Measurements from ENCODE around the gene POLL.
A peak's percentile ranks its signal among the peaks of the same experiment; 100 is the strongest.
"Not testable (repeated sequence)": the region's sequence is repeated elsewhere in the genome, so short reads cannot be mapped to it uniquely, and the experiment has no call there.

Gene POLL

DNA sequence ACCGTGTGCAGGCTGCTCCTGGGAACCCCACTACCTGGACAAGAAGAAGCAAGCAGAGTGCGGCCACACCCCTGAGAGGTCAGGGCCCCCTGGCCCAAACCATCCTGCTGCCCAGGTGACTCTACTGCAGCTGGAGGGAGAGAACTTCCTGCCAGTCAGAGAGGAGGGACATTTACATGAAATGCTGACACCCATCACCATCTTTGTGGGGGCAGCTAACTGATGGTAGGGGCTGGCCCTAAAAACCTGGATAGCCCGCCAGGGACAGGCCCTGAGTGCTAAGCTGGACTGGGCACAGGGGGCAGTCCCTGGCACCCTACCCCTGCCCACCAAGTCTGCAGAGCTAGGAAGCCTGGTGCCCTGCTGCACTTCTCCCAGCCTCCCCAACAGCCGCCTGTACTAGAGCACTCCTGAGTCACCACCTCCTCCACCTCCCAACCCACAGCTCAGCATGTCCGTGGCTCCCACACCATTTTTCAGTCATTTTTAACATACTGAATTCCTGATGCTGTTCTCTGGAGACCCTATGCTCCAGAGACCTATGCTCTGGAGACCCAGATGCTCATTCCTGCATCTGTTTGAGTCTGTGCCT lies 27.6 kb upstream of the POLL start:
- Mint-ChIP-seq H3K4me3 (no peak overlapping the region), H3K27ac (no peak overlapping the region), H3K36me3 (peaks cover 42% of the 10 kb centered on the region), H3K27me3 (no peaks in the 10 kb centered on the region), H3K9me3 (no peaks in the 10 kb centered on the region), H3K4me1 (peaks cover 34% of the 10 kb centered on the region)
- no peak for ATAC-seq

DNA sequence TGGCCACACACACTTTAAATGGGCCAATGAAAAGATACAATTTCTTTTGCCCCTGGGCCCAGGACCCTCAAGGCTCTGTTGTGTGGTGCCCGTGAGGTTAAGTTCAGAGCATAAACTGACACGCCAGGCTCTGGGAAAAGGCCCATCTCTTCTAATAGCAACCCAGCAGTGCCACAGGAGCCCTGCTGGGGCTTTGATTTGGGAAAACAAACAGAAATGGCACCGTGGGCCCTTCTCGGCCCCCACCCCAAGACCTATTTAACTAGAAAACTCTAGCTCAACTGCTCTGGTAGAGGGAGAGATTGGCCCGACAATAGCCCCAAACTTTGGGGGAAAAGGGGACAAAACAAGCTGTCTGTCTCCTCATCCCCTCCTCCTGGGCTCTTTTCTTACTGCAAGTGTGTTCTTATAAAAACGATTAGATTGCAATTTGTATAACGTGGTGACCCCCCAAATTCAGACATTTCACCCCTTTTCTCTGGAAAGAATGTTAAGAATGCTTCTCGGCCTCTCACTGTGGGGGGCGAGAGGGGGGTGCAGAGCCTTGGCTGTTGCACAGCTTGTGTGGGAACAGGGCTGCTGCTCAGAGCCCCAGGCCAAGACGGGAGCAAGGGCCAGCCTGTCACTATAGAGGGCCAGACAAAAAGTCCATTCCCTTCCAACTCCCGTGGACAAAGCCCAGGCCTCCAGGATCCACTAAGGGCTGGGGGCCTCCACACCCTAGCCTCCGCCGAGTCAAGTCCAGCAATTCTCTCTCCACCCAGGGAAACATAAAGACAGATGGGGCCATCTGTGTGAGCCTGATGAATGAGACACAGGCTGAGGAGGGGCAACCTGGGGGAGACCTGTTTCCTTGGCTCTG lies 26.8 kb upstream of the POLL start:
- Mint-ChIP-seq H3K4me1 (peaks cover 34% of the 10 kb centered on the region), H3K9me3 (no peaks in the 10 kb centered on the region), H3K27ac (no peak overlapping the region), H3K4me3 (no peak overlapping the region), H3K27me3 (no peaks in the 10 kb centered on the region), H3K36me3 (peaks cover 47% of the 10 kb centered on the region)
- no peak for ATAC-seq

DNA sequence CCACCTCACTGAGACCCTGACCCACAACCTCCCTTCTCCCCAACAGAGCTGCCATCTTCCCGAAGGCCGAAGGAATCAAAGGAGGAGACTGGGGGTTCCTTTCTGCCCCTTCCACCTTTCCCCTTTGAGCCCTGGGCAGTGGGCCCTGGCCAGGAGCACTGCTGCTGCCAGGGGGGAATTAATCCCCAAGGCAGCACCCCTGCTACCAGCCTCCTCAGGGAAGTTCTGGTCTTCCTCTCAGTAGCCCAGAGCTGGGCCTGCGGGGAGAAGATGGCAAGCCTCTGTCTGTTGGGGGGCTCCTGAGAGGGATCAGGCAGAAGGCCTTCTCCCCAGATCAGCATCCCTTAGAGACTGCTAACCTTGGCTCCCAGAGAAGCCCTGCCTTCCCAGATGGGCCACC lies 25.6 kb upstream of the POLL start:
- Mint-ChIP-seq H3K36me3 (peaks cover 54% of the 10 kb centered on the region), H3K27ac (no peak overlapping the region), H3K4me3 (no peak overlapping the region), H3K4me1 (peaks cover 26% of the 10 kb centered on the region), H3K27me3 (no peaks in the 10 kb centered on the region), H3K9me3 (no peaks in the 10 kb centered on the region)
- ATAC-seq = no peak

DNA sequence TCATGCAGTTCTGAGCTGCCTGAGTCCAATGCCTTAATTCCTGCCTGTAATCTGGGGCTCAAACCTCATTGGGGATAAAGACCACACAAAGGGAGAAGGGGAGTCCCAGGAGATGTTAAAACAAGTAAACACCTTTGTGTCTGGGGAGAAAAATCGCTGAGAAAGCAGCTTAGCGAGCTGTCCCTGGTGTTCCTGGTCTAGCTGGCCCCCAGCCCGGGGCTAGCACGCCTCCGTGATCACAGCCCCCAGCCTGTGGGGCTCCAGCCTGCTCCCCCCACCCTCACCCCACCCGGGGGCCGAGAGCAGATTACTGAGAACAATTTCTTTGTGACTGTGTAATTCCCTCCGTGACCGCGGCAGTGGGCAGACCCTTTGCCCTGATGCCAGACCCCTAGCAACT lies 24.8 kb upstream of the POLL start:
- no peak for ATAC-seq
- H3K4me1 Mint-ChIP-seq = peaks cover 18% of the 10 kb centered on the region
- H3K27ac Mint-ChIP-seq = no peak overlapping the region
- H3K36me3 Mint-ChIP-seq = peaks cover 51% of the 10 kb centered on the region
- no peak overlapping the region for H3K4me3 Mint-ChIP-seq
- no peaks in the 10 kb centered on the region for H3K27me3 Mint-ChIP-seq
- no peaks in the 10 kb centered on the region for H3K9me3 Mint-ChIP-seq

DNA sequence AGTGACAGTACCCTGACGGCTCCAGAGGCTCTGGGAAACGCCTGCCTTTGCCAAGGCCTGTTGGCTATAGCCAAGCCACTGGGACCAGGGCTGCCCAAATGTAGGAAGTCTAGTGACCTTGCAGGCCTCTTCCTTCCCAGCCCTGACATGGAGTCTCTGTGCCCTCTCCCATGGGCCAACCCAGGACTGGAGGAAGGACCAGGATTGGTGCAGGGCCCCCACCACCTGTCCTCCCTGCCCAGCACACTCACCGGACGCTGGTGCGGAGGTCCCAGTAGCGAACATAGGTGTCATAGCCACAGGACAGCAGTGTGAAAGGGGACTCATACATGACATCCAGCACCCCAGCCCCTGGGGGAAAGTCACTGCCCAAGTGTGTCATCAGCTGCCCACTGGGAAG lies 24.0 kb upstream of the POLL start:
- Mint-ChIP-seq H3K4me3 (no peak overlapping the region), H3K27ac (peak overlapping the region; percentile 28), H3K9me3 (no peaks in the 10 kb centered on the region), H3K36me3 (peaks cover 43% of the 10 kb centered on the region), H3K4me1 (peaks cover 10% of the 10 kb centered on the region), H3K27me3 (no peaks in the 10 kb centered on the region)
- no peak for ATAC-seq

DNA sequence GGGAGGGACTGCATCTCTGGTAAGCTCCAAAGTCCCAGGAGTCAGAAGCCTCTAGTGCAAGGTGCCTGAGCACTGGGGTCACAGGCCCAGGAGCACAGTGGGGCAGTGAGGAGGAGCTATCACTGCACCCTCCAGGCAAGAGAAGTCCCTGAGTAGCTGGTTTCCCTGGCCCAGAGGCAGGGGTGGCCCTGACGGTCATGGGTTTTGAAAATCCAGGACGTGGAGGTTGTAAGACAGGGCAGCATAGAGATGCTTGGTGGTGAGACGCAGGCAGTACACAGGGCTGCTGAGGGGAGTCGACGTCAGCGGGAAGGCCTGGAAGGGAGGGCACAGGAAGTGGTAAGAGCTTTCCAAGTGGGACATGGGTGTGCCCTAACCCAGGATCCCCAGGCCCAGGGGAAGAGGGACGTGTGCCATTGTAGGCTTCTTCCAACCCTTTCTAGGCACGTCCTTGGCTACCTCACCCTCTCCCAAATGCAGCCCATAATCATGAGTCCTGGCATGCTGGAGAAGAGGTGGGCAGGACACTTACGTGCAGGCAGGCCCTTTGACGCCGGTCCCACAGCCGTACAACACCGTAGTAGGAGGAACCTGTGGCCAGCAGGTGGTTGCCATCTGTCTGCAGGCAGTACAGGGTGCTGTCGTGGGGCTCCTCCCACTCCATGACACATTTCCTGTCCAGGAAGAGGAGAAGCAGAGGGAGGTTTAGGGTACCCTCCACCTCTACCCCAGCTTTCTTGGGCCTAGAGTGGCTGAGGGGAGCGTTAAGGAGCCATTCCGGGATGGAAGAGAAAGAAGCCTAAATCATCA lies 23.2 kb upstream of the POLL start:
- no peak for ATAC-seq
- no peak overlapping the region for H3K4me3 Mint-ChIP-seq
- H3K4me1 Mint-ChIP-seq = peaks cover 9% of the 10 kb centered on the region
- H3K27ac Mint-ChIP-seq = peak overlapping the region; percentile 28
- peaks cover 43% of the 10 kb centered on the region for H3K36me3 Mint-ChIP-seq
- no peaks in the 10 kb centered on the region for H3K9me3 Mint-ChIP-seq
- no peaks in the 10 kb centered on the region for H3K27me3 Mint-ChIP-seq

DNA sequence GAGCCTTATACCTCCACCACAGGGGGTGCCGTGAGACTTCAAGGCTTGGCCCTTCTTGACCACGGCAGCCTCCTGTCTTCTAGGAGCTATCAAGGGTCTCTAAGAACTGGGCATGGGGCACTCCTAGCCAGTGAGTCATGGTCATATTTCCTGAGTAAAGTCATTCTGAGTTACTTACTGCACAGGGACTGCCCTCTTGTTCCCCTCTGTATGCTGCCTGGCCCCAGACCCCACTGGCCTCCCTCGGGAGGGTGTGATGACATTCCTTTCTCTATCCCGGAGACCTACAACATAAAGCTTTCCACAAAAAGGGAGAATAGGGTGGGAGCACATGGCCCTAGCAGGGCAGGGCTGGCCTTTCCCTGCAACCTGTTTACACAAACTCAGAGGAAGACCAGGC lies 21.4 kb upstream of the POLL start:
- no peak overlapping the region for H3K27ac Mint-ChIP-seq
- H3K36me3 Mint-ChIP-seq = peaks cover 54% of the 10 kb centered on the region
- H3K9me3 Mint-ChIP-seq = no peaks in the 10 kb centered on the region
- no peak for ATAC-seq
- H3K27me3 Mint-ChIP-seq = no peaks in the 10 kb centered on the region
- H3K4me1 Mint-ChIP-seq = peaks cover 9% of the 10 kb centered on the region
- no peak overlapping the region for H3K4me3 Mint-ChIP-seq

DNA sequence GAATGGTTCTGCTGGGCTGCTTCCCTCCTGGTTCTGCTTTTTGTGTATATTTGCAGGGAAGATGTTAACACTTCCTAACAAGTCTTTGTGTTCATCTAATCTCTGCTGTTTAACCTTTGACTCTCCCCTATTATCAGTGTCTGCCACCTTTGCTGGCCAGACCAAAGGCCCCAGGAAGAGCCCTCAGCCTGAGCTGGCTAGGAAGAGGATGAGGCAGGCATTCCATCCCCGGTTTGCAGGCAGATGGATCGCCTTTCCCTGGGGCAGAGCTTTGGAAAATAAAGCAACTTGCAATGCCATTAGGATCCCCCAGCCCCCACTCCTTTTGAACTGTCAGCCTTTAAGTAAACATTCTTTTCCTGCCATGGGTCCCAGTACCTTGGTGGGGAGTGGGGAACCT lies 19.1 kb upstream of the POLL start:
- ATAC-seq = no peak
- Mint-ChIP-seq H3K4me1 (peaks cover 8% of the 10 kb centered on the region), H3K36me3 (peaks cover 57% of the 10 kb centered on the region), H3K27ac (no peak overlapping the region), H3K4me3 (no peak overlapping the region), H3K9me3 (no peaks in the 10 kb centered on the region), H3K27me3 (no peaks in the 10 kb centered on the region)

DNA sequence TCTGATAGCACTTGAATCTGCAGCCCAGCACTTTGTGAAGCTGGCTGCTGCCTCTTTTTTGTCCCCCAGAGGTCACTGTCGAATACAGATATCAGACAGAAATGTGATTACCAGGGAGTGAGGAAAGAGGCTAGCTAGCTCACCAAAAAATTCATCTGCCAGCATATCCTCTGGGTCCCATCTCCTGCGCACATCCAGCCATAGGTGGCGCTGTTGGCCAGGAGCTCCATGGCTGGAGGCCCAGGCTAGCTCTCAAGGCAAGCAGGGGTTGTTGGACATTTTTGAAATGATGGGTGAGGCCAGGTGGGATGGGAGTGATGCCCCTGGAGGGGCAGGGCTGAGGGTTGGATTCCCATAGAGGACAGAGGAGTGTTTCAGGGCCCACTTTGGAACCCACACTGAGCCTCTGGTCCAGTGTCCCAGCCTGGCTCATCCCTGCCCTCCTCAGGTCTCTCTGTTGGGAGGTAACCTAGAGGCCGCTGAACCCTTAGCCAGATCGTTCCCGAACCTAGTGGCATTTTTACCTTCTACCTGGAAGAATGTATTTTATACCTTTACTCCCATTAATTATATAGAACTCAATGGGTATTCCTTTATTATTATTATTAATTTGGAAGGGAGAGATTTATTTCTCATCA lies 14.8 kb upstream of the POLL start:
- peak; percentile 80 for ATAC-seq
- Mint-ChIP-seq H3K4me3 (no peak overlapping the region), H3K36me3 (peaks cover 25% of the 10 kb centered on the region), H3K27ac (no peak overlapping the region), H3K27me3 (no peaks in the 10 kb centered on the region), H3K4me1 (no peaks in the 10 kb centered on the region), H3K9me3 (no peaks in the 10 kb centered on the region)

DNA sequence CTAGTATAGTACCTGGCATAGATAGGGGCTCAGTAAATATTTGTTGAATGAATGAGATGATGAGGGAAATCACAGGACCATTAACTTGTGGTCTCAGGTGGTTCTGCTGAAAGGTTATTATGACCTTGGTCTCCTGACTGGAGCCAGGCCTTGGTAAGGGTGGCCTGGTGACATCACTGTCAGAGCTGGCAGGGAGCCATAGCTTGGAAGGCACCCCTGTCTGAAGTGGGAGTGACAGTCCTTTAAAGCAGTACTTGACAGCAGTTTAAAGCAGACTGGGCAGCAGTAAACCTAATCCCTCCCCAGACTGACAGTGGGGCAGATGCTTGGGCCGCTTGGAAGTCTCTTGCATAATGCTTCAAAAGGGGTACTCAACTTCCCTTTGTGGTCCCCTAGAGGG lies 13.5 kb upstream of the POLL start:
- Mint-ChIP-seq H3K9me3 (no peaks in the 10 kb centered on the region), H3K4me1 (no peaks in the 10 kb centered on the region), H3K36me3 (peaks cover 19% of the 10 kb centered on the region), H3K27me3 (no peaks in the 10 kb centered on the region), H3K27ac (no peak overlapping the region), H3K4me3 (no peak overlapping the region)
- ATAC-seq = no peak

DNA sequence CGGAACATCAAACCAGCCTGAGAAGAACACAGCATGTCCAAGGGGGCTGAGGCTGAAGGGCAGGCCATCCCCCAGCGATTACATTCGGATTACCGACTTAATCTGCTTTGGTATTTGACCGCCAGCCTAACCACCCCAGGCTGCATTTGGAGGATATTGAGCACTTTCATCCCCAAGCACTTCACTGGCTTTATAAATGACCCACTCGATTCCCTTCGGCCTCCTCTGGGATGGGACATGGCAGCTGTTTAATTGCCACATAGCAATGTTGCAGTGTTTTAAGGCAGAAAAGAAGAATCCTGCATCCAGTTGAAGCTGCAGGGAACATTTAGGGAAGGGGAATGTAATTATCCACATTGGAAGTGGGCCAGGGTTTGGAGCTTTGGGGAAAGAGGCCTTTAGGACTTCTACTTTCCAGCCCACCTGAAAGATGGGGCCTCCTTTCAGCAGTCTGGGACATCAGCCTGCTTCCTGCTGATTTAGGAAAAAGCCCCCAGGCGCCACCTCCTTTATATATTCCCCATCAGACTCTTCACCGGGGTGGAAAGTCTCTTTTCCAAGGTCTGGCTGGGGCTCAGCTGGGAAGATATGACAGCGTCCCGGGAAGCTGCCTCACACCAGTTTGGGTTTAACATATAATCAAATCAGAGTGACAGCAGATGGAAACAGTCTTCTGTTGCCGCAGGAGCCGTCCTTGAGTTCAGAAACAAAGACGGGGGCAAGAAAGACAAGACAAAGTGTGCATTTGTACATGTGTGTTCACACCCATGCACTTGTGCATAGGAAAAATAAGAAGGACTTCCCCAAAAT lies 9.2 kb upstream of the POLL start:
- no peak for ATAC-seq
- Mint-ChIP-seq H3K9me3 (no peaks in the 10 kb centered on the region), H3K27me3 (no peaks in the 10 kb centered on the region), H3K4me1 (no peaks in the 10 kb centered on the region), H3K36me3 (no peaks in the 10 kb centered on the region), H3K4me3 (no peak overlapping the region), H3K27ac (no peak overlapping the region)

DNA sequence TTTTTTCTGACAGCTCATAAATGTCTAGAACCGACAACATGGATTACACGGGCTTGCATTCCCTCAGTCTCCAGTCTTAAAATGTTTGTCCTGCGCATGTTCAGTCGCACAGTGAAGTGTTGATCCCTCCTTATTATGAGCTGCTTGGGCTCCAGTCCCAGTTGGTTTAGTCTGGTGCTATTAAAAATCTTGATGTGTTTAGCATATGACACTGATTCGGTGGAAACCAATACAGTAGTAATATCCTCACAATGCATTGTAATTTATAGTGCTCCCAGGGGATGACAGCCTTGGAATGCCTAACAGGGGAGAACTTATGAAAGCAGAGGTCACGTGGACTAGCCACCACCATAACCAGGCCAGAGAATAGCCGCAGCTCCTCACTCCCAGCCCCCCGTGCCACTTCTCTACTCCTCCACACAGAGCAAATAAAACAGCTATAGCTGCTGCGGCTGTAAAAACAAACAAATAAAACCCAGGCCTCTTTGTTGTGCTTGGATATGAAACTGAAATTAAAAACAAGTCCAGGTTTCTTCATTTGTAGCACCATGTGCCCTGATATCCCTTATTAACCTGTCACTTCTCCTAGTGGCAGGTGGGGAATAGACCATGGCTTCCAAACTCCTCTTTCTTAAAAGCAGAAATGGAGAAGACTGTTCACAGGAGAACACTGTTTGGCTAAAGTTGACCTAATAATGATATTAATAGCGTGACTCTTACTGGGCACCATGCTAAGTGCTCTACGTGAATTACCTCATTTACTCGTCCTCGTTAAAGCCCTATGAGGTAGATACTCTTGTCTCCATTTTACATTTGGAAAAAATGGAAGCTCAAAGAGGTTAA lies 7.8 kb upstream of the POLL start:
- Mint-ChIP-seq H3K27ac (no peak overlapping the region), H3K4me3 (no peak overlapping the region), H3K36me3 (no peaks in the 10 kb centered on the region), H3K4me1 (no peaks in the 10 kb centered on the region), H3K27me3 (no peaks in the 10 kb centered on the region), H3K9me3 (no peaks in the 10 kb centered on the region)
- no peak for ATAC-seq

DNA sequence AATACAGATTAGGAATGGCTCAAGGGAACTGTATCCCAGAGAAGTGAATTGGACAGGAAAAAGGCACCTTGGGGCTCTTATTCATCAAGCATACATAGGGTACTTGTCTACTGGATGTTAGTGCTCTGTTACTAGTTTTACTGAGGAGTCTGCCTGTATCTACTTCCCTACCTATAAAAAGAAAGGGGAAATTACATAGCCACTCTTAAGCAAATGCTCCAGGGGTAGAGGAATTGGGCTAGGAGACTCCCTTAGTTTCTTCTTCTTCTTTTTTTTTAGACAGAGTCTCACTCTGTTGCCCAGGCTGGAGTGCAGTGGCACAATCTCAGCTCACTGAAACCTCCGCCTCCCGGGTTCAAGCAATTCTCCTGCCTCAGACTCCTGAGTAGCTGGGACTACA lies 5.3 kb upstream of the POLL start:
- H3K36me3 Mint-ChIP-seq, H3K27ac Mint-ChIP-seq, ATAC-seq, H3K27me3 Mint-ChIP-seq, H3K4me1 Mint-ChIP-seq, H3K9me3 Mint-ChIP-seq, H3K4me3 Mint-ChIP-seq: not testable (repeated sequence)

DNA sequence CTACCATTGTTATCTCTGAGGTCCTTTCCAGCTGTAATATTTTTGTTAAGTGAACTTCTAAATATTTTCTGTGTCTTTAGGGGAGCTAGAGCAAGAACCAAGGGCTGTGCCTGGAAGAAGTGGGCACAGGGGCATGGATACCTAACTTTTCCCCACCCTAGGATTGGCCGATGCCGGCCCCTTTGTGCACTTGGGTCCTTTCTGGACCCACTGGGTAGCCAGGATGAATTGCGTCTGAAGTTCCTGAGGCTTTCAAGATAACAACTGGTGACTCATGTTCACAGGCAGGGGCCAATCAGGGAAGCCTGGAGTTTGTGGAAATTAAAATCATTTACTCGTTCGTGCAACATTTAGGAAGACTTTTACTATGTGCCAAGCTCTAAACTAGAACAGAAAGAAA lies 822 bp upstream of the POLL start:
- peak overlapping the region; percentile 96 for H3K4me3 Mint-ChIP-seq
- H3K9me3 Mint-ChIP-seq = no peaks in the 10 kb centered on the region
- no peaks in the 10 kb centered on the region for H3K27me3 Mint-ChIP-seq
- no peak for ATAC-seq
- H3K4me1 Mint-ChIP-seq = peaks cover 37% of the 10 kb centered on the region
- no peak overlapping the region for H3K27ac Mint-ChIP-seq
- peaks cover 19% of the 10 kb centered on the region for H3K36me3 Mint-ChIP-seq
